ENCODE data around the gene REV3L.
"Not testable (repeated sequence)": the region's sequence is repeated elsewhere in the genome, so short reads cannot be mapped to it uniquely, and the experiment has no call there.

Gene REV3L, protein sequence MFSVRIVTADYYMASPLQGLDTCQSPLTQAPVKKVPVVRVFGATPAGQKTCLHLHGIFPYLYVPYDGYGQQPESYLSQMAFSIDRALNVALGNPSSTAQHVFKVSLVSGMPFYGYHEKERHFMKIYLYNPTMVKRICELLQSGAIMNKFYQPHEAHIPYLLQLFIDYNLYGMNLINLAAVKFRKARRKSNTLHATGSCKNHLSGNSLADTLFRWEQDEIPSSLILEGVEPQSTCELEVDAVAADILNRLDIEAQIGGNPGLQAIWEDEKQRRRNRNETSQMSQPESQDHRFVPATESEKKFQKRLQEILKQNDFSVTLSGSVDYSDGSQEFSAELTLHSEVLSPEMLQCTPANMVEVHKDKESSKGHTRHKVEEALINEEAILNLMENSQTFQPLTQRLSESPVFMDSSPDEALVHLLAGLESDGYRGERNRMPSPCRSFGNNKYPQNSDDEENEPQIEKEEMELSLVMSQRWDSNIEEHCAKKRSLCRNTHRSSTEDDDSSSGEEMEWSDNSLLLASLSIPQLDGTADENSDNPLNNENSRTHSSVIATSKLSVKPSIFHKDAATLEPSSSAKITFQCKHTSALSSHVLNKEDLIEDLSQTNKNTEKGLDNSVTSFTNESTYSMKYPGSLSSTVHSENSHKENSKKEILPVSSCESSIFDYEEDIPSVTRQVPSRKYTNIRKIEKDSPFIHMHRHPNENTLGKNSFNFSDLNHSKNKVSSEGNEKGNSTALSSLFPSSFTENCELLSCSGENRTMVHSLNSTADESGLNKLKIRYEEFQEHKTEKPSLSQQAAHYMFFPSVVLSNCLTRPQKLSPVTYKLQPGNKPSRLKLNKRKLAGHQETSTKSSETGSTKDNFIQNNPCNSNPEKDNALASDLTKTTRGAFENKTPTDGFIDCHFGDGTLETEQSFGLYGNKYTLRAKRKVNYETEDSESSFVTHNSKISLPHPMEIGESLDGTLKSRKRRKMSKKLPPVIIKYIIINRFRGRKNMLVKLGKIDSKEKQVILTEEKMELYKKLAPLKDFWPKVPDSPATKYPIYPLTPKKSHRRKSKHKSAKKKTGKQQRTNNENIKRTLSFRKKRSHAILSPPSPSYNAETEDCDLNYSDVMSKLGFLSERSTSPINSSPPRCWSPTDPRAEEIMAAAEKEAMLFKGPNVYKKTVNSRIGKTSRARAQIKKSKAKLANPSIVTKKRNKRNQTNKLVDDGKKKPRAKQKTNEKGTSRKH (N-terminal part only)

GRCh38 chr6:111482959-111483735, at the start of gene REV3L:
Gene REV3L, minus strand, starts transcription at chr6:111483218. Its CDS starts 330 bp downstream, at chr6:111482888.
- peak; percentile 85 to 89 for DNase-seq (ENCODE audit: low read depth in 2 of 2)

- DNase-seq (ENCODE audit: low read depth in 2 of 2), result no peak
Observed at GRCh38 chr6:111531185-111531584, 48.2 kb upstream of the REV3L start.

DNA sequence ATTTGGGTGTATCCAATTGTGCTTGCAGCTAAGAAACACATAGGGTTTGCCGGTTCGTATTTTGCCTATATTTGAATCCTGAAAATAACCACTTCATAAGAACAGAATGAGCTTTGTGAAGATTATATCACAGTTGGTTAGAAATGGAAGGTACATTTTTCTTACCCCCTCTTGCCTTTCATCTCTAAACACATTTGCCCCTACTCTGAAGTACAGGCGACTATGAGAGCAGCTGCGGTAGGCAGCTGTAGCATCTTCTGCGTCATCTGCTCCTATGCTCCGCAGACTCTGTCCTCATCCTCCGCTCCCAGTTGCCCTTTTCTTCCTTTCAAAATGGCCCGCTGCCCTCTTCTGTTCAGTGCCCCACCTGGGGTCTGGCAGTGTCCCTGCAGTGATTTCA, 47.6 kb upstream of the REV3L start:
- no peak for DNase-seq (ENCODE audit: low read depth in 2 of 2)

GRCh38 chr6:111530218-111530617, 47.2 kb upstream of the REV3L start:
- no peak for DNase-seq (ENCODE audit: low read depth in 2 of 2)

DNA sequence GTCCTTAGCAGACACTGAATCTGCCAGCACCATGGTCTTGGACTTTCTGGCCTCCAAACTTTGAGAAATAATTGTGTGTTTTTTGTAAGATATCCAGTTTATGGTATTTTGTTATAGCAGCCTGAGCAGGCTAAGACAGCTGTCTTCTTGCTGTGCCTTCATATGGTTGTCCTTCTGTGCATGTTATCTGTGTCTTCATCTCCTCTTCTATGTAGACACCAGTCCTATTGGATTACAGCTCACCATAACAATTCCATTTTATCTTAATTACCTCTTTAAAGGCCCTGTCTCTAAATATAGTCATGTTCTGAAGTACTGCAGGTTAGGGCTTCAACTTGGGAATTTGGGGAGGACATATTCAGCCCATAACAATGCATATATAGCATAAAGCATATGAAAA, 44.3 kb upstream of the REV3L start:
- DNase-seq (ENCODE audit: low read depth in 2 of 2), result no peak

DNA sequence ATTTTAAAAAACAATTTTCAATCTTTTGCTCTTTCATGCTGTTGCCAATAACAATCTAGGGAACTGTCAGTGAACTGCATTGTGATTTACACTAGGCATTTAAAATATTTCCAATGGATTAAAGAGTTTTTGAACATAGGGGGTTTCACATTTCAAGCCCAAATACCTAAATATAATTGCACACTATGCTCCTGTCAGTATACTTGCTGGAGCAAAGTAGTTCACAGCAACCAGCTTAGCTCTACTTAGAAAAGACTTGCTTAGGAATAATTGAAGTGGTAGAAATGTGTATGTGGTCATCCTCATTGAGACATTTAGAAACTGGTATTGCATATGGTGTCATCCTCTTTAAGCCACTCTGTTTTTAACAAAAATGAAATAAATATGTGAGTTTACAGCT, 41.7 kb upstream of the REV3L start:
- DNase-seq (ENCODE audit: low read depth in 2 of 2), result no peak

GRCh38 chr6:111524252-111524651, 41.2 kb upstream of the REV3L start:
- no peak for DNase-seq (ENCODE audit: low read depth in 2 of 2)

DNA sequence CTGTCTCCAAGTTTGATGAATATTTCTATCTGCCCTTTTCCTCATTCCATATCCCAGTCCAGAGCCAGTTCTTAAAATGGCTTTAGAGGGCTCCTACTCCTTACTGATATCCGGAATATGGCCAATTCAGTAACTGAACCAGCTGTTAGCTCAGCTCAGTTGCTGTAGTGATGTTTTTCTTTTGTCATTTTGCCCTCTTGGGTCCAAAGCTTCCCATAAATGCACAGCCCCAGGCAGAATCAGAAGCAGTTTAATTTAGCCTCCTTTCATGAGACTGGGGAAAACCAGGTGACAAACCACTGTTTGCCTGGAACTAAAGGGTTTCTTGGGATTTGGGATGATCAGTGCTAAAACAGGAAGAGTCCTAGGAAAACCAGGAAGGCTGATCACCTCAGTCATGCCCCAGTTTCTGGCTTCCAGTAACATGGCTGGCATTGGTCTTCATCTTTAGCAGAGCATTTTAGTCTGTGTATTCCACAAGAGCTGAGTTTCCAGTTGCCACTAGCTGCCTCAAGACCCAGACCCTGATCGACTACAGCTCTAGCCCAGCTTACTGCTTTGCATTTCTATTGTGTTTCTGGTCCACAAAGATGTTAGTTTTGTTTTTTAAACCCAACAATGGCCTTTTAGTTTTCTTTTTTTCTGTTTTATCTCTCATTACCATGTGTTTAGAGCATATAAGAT, 40.6 kb upstream of the REV3L start:
- no peak for DNase-seq (ENCODE audit: low read depth in 2 of 2)

GRCh38 chr6:111522393-111523020, 39.5 kb upstream of the REV3L start:
- no peak for DNase-seq (ENCODE audit: low read depth in 2 of 2)

DNA sequence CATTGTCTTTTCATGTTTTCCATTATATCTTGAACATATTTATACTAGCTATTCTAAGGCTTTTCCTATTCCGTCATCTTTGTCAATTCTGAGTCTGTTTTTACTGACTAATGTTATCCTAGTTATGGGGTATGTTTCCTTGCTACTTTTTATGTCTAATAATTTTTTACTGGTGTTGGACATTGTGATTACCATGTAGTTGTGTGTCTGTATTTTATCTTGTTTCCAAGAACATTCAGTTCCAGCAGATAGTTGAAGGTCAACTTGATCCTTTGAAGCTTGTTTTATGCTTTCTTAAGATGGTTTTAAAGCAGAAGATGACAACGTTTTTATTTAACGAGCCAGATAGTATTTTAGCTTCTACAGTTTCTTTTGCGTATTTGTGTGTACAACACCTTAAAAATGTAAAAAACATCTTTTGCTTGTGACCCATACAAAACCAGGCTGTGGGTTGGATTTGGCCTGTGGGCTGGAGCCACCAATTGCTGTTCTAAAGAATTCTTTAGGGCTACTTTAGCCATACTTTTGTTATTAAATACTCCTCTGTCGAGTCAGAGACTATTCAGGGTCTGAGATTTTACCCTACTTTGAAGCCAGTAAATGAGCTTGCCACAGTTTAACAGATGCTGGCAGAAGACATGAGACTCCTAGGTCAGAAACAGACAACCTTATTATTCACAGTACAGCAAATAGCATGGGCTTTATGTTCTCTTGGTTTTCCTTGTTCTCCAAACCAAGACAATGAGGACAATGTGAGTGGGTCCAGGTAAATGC, 38.7 kb upstream of the REV3L start:
- no peak for DNase-seq (ENCODE audit: low read depth in 2 of 2)

DNA sequence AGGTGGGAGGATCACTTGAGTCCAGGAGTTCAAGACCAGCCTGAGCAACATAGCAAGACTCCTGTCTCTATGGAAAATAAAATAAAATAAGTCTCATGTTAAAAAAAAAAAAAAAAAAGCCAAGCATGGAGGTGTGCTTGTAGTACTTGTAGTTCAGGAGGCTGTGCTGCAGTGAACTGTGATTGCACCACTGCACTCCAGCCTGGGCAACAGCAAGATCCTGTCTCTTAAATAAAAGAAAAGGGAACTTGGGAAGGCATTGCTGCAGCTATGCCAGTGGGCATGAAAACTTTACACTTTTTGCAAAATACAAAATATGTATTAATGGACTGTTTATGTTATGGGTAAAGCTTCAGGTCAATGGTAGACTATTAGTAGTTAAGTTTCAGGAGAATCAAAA, 37.5 kb upstream of the REV3L start:
- no peak for DNase-seq (ENCODE audit: low read depth in 2 of 2)

DNA sequence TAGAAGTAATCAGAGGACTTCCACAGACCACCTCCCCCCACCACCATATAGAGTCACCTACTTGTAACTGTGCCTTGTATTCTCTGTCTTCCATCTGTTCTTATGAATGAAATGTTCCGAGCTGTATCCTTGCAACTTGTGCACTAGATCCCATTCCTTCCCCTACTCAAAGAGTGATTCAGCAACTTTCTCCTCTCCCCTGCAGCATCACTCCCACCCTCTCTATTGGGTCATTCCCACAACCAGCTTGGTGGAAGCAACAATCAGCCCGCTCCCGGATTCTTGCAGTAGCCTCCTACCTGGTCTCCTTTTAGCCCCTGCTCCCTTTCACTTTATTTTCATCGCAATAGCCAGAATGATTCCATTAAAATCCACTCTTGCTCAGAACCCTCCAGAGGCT, 34.9 kb upstream of the REV3L start:
- DNase-seq (ENCODE audit: low read depth in 2 of 2), result no peak

DNA sequence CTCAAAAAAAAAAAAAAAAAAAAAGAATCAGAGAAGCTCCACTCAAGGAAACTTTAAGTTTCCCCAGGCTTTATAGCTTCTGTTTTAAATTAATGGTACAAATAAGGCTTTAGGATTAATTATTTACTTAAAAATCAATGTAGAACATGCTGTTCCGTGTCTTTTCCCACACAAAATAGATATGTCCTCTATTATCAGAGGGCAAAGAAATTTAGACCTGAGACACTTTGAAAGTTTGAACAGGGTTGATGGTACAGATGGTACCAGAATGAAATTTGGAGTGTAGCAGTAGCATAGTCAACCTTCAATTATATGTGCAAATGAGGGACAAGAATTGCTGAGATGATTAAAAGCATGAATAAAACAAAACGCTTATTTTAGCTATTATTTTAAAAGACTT, 32.2 kb upstream of the REV3L start:
- DNase-seq (ENCODE audit: low read depth in 2 of 2), result no peak

- DNase-seq (ENCODE audit: low read depth in 2 of 2), result not testable (repeated sequence)
Observed at GRCh38 chr6:111514531-111514930, 31.5 kb upstream of the REV3L start.

DNA sequence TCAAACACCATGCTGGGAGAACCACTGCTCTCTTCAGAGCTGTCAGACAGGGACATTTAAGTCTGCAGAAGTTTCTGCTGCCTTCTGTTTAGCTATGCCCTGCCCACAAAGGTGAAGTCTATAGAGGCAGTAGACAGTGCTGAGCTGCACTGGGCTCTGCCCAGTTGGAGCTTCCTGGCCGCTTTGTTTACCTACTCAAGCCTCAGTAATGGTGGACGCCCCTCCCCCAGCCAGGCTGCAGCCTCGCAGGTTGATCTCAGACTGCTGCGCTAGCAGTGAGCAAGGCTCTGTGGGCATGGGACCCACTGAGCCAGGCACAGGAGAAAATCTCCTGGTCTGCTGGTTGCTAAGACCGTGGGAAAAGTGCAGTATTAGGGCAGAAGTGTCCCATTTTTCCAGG, 24.2 kb upstream of the REV3L start:
- not testable (repeated sequence) for DNase-seq (ENCODE audit: low read depth in 2 of 2)

- DNase-seq (ENCODE audit: low read depth in 2 of 2), result not testable (repeated sequence)
Observed at GRCh38 chr6:111505498-111505897, 22.5 kb upstream of the REV3L start.

DNA sequence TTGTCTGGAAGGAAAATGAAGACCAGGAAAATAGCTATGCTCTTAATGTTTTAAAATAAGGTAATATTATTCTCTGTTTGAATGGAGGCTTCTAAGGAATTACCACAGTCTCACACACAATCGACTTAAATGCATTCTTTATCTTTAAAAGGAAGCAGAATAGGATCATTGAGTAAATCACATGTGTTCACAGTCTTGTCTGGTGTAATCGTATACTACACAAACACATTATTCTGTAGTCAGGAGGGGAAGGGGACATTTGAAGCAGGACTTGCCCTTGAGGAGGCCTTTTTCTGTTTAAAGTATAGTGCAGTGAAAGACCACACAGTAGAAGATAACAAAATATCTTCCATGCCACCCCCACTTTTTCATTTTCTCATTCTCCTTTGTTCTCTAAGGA, 20.6 kb upstream of the REV3L start:
- DNase-seq (ENCODE audit: low read depth in 2 of 2), result no peak

- no peak for DNase-seq (ENCODE audit: low read depth in 2 of 2)
Observed at GRCh38 chr6:111503194-111503593, 20.2 kb upstream of the REV3L start.

- DNase-seq (ENCODE audit: low read depth in 2 of 2), result no peak
Observed at GRCh38 chr6:111502154-111502553, 19.1 kb upstream of the REV3L start.
